DND-41 (cell line): ENCODE results near the gene CD83.

Experiments used
- ATAC-seq: fragments of 200-7000 bp; cut with Tn5 transposase; 3 replicates; pipeline ENCODE4 v1.9.1; 2021; ENCODE audit warnings: low read depth; ENCODE audit not compliant: insufficient read depth
- DNase-seq: peaks from one replicate; pipeline ENCODE4 v3.0.0-alpha.2; 2020
- H2AFZ ChIP-seq: 2 replicates; pipeline ENCODE4 v1.6.0; 2012; ENCODE audit warnings: low read depth, low read length
- H3K27ac ChIP-seq: 2 replicates; pipeline ENCODE4 v1.5.1; 2012; ENCODE audit warnings: low read length, inconsistent platforms
- H3K27me3 ChIP-seq: fragments of 200-600 bp; sonication (generic); 2 replicates; pipeline ENCODE4 v1.6.0; 2012; ENCODE audit warnings: low read length, mild to moderate bottlenecking, inconsistent platforms; ENCODE audit not compliant: insufficient read depth, poor library complexity
- H3K36me3 ChIP-seq: 2 replicates; pipeline ENCODE4 v1.5.1; 2012; ENCODE audit warnings: low read length, inconsistent platforms; ENCODE audit not compliant: insufficient read depth
- H3K4me1 ChIP-seq: 2 replicates; pipeline ENCODE4 v1.5.1; 2012; ENCODE audit warnings: mild to moderate bottlenecking, low read length; ENCODE audit not compliant: insufficient read depth
- H3K4me2 ChIP-seq: 2 replicates; pipeline ENCODE4 v1.6.0; 2012; ENCODE audit warnings: mild to moderate bottlenecking, moderate library complexity, low read length, inconsistent platforms; ENCODE audit not compliant: insufficient read depth
- H3K4me3 ChIP-seq, 2 experiments: fragments of 200-600 bp in 1 of 2; shearing (Covaris generic) in 1 of 2; 2 replicates each; pipeline ENCODE4 v1.5.1; 2012 to 2016; ENCODE audit warnings: inconsistent platforms in 2 of 2, low read length in 2 of 2, mild to moderate bottlenecking in 2 of 2, low read depth in 1 of 2, moderate library complexity in 1 of 2
- H3K79me2 ChIP-seq: 2 replicates; pipeline ENCODE4 v1.6.0; 2012; ENCODE audit warnings: low read length, inconsistent platforms; ENCODE audit not compliant: insufficient read depth
- H3K9ac ChIP-seq: 2 replicates; pipeline ENCODE4 v1.6.0; 2012; ENCODE audit warnings: low read depth, mild to moderate bottlenecking, inconsistent platforms, low read length, moderate library complexity
- H3K9me3 ChIP-seq: 2 replicates; pipeline ENCODE4 v1.5.1; 2012; ENCODE audit warnings: low read length, moderate library complexity, mild to moderate bottlenecking, inconsistent platforms; ENCODE audit not compliant: insufficient read depth, severe bottlenecking
- H4K20me1 ChIP-seq: 2 replicates; pipeline ENCODE4 v1.6.0; 2012; ENCODE audit warnings: low read length; ENCODE audit not compliant: insufficient read depth
- EZH2 ChIP-seq: IDR thresholded peaks from 3 replicates; pipeline ENCODE4 v1.6.1; 2012; ENCODE audit warnings: borderline replicate concordance, low read depth, mild to moderate bottlenecking, moderate library complexity, low read length, inconsistent platforms; ENCODE audit not compliant: severe bottlenecking
- TF ChIP-seq, protein P1 (sequence below): IDR thresholded peaks from 2 replicates; pipeline ENCODE4 v1.5.1; 2012; ENCODE audit warnings: borderline replicate concordance, low read length, moderate library complexity, mild to moderate bottlenecking; ENCODE audit not compliant: poor library complexity, severe bottlenecking; ENCODE audit errors: extremely low read depth

Gene CD83

DNA sequence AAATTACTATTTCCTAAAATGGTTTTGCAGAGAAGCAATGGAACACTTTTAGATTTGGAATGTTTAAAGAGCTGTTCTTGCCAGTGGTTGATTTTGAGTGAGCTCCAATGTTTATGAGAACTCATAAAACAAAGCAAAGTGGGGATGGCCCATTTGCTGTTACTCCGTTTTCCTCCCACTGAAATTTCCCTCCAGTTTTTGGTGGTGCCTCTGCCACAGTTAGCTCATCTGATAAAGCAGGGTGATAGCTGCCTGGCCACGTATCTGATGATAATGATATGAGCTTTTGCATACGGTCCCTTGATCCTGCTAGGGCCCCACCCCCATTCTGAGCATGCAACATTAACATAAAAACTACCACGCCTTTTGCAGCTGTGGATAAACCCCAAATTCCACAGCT, 10.4 kb downstream of the CD83 start:
- Histone ChIP-seq H3K4me3 (no peak overlapping the region), H3K4me2 (no peak overlapping the region), H3K27ac (no peak overlapping the region), H3K4me1 (peaks cover 3% of the 10 kb centered on the region; the same call in 1 of the 2 replicates), H3K79me2 (peaks cover 14% of the 10 kb centered on the region; the same call in 1 of the 2 replicates), H3K9ac (no peak overlapping the region), H4K20me1 (no peaks in the 10 kb centered on the region), H3K9me3 (no peaks in the 10 kb centered on the region), H3K27me3 (no peaks in the 10 kb centered on the region), H3K36me3 (peaks cover 11% of the 10 kb centered on the region; the same call in 1 of the 2 replicates), H2AFZ (no peak overlapping the region)
- 0 out of 3 replicates have a peak, but pooled peaks have one; percentile 29 for ATAC-seq
- TF ChIP-seq, protein P1, sequence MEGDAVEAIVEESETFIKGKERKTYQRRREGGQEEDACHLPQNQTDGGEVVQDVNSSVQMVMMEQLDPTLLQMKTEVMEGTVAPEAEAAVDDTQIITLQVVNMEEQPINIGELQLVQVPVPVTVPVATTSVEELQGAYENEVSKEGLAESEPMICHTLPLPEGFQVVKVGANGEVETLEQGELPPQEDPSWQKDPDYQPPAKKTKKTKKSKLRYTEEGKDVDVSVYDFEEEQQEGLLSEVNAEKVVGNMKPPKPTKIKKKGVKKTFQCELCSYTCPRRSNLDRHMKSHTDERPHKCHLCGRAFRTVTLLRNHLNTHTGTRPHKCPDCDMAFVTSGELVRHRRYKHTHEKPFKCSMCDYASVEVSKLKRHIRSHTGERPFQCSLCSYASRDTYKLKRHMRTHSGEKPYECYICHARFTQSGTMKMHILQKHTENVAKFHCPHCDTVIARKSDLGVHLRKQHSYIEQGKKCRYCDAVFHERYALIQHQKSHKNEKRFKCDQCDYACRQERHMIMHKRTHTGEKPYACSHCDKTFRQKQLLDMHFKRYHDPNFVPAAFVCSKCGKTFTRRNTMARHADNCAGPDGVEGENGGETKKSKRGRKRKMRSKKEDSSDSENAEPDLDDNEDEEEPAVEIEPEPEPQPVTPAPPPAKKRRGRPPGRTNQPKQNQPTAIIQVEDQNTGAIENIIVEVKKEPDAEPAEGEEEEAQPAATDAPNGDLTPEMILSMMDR: no peak
- TF ChIP-seq EZH2: no peak
- DNase-seq: peak; percentile 9

DNA sequence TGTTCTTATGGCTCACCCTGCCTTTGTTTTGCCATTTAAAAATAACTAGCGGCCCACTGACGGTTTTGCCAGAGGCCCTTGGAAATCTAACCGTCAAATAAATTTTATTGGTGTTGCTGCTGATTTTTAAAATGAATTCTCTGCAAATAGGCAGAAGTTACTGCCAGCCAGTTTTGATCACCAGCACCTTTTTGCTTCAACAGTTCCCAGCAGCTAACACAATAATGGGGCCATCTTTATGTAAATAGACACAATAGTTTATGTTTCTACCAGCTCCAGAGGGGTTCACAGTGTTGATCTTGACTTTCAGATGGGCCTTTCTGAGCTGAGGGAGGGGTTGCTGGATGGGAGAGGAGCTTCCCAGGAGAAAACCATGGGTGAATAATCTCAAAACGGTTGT, 11.2 kb downstream of the CD83 start:
- Histone ChIP-seq H2AFZ (no peak overlapping the region), H3K27me3 (no peaks in the 10 kb centered on the region), H3K36me3 (peaks cover 16% of the 10 kb centered on the region; the same call in 1 of the 2 replicates), H3K4me1 (peaks cover 3% of the 10 kb centered on the region; the same call in 1 of the 2 replicates), H3K79me2 (peaks cover 10% of the 10 kb centered on the region; the same call in 1 of the 2 replicates), H3K4me2 (no peak overlapping the region), H3K4me3 (no peak overlapping the region), H3K9me3 (no peaks in the 10 kb centered on the region), H4K20me1 (no peaks in the 10 kb centered on the region), H3K9ac (no peak overlapping the region), H3K27ac (no peak overlapping the region)
- no peak for TF ChIP-seq EZH2
- TF ChIP-seq, protein P1: no peak
- DNase-seq (no peak), ATAC-seq (no peak)

DNA sequence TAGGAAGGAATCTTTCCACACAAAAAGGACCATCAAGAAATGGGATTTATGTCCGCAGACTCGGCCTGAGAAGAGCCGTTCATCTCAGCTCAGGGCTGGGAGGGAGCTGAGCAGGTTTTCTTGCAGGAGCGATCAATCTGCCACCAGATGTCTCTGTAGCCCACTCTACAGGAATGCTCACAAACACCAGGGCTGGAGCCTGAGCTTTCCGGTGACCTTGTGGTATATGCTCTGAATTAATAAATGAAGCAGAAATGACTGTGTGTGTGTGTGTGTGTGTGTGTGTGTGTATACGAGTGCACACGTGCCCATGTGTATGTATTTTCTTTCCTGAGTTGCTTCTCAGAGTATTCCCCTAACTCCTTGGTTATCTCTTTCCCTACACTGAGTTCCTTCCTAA, 12.0 kb downstream of the CD83 start:
- H3K36me3 ChIP-seq: peaks cover 23% of the 10 kb centered on the region
- DNase-seq (peak; percentile 45), ATAC-seq (peak; percentile 83)
- H3K4me1 ChIP-seq: peaks cover 3% of the 10 kb centered on the region; the same call in 1 of the 2 replicates
- no peak overlapping the region for H3K4me3 ChIP-seq
- H2AFZ ChIP-seq: no peak overlapping the region
- no peaks in the 10 kb centered on the region for H3K9me3 ChIP-seq
- H3K27ac ChIP-seq: no peak overlapping the region
- no peak for TF ChIP-seq EZH2
- TF ChIP-seq, protein P1: peak; percentile 69
- no peak overlapping the region for H3K4me2 ChIP-seq
- no peak overlapping the region for H3K9ac ChIP-seq
- no peaks in the 10 kb centered on the region for H3K27me3 ChIP-seq
- peaks cover 5% of the 10 kb centered on the region; the same call in 1 of the 2 replicates for H3K79me2 ChIP-seq
- H4K20me1 ChIP-seq: no peaks in the 10 kb centered on the region
